NB4 (cell line): Measurements from ENCODE around the gene JMJD7.

Experiments
- MYC ChIP-seq: IDR thresholded peaks from 2 replicates; pipeline ENCODE4 v1.6.1; 2011; ENCODE audit warnings: low read depth, low read length
- POLR2A ChIP-seq: IDR thresholded peaks from 2 replicates; pipeline ENCODE4 v1.6.1; 2011; ENCODE audit warnings: mild to moderate bottlenecking; ENCODE audit not compliant: insufficient read length; ENCODE audit errors: extremely low read depth
- TF ChIP-seq, protein P1 (sequence below): IDR thresholded peaks from 2 replicates; pipeline ENCODE4 v1.6.1; 2011; ENCODE audit warnings: low read depth, low read length
- TF ChIP-seq, protein P2 (sequence below): IDR thresholded peaks from one replicate; pipeline ENCODE4 v1.5.1; 2012; ENCODE audit warnings: low read depth, low read length

DNA sequence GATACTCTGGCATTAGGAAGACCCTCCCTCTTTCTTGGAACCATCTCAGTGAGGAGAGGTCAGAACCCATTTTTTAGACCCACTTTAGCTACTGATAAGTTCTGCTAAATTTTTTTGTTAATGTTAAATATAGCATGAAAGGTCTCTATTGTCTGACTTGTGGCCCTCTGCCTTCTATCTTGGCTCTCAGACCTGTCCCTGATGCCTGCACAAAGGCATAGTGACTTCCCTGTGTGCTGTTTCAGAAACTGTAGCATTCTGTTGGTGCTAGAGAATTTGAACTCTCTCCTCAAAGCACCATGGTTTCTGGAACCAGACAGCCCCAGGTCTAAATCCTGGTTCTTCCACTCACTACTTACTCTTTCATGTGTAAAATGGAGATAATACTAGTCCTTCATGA, 38.2 kb upstream of the JMJD7 start:
- TF ChIP-seq, protein P1, sequence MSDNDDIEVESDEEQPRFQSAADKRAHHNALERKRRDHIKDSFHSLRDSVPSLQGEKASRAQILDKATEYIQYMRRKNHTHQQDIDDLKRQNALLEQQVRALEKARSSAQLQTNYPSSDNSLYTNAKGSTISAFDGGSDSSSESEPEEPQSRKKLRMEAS: no peak
- TF ChIP-seq, protein P2, sequence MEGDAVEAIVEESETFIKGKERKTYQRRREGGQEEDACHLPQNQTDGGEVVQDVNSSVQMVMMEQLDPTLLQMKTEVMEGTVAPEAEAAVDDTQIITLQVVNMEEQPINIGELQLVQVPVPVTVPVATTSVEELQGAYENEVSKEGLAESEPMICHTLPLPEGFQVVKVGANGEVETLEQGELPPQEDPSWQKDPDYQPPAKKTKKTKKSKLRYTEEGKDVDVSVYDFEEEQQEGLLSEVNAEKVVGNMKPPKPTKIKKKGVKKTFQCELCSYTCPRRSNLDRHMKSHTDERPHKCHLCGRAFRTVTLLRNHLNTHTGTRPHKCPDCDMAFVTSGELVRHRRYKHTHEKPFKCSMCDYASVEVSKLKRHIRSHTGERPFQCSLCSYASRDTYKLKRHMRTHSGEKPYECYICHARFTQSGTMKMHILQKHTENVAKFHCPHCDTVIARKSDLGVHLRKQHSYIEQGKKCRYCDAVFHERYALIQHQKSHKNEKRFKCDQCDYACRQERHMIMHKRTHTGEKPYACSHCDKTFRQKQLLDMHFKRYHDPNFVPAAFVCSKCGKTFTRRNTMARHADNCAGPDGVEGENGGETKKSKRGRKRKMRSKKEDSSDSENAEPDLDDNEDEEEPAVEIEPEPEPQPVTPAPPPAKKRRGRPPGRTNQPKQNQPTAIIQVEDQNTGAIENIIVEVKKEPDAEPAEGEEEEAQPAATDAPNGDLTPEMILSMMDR: no peak
- TF ChIP-seq MYC (no peak), POLR2A (no peak)
